HG03558 (cell line): ENCODE measurements around the gene CETN1.

ENCODE experiments used
- ATAC-seq: cut with Tn5 transposase; IDR thresholded peaks from one replicate; pipeline ENCODE4 v1.9.1; 2021; ENCODE audit warnings: moderate number of reproducible peaks; ENCODE audit not compliant: unreplicated experiment; ENCODE audit errors: extremely low read depth

Gene CETN1

DNA sequence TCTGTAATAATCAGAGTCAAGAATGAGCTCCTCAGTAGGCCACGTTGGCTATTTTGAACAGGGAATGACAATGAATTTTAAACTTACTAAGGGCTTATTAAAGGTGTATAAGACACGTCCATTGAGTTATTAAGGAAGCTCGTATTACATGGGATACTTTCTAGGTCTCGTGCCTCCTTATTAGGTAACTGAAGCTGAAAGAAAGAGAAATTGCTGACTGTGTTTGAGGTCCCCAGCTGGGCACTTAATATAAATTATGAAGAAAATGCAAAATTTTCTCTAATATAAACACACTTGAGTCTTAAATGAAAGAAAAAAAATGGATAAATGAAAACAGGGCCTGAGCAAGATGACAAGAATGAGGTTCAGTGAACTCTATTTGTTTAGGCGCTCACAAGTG is 38.4 kb downstream of the CETN1 start:
- no peak for ATAC-seq

DNA sequence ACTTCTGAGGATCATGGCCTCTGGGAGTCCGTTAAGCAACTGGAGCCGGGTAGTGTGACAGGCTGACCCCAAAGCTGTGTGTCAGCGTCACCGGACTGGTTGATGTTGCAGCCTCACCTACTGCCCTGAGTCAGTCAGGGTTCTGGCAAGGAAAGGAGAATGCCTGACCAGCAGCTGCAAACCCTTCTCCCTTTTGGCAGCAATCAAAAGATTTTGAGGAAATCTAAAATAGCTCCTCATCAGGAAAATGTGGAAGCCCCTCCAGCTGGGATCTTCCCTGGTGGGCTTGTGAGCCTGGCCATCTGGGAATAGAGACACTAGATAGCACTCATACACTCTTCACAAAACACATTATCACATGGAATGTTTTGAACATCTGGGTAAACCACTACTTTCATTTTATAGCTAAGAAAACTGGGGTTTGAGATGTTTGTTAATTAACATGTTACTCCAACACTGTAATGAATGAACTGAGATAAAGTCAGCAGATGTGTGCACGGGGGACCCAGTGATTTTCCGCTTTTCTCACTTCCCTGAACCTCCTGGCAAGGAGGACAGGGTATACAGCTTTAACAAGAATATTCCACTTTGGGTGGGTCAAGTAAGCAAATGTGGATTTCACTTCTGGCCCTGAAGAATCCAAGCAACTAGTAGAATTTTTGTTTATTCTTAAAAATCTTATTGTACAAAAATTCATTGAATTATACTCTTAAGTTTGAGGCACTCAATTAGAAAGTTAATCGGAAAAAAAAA is 41.3 kb downstream of the CETN1 start:
- no peak for ATAC-seq

DNA sequence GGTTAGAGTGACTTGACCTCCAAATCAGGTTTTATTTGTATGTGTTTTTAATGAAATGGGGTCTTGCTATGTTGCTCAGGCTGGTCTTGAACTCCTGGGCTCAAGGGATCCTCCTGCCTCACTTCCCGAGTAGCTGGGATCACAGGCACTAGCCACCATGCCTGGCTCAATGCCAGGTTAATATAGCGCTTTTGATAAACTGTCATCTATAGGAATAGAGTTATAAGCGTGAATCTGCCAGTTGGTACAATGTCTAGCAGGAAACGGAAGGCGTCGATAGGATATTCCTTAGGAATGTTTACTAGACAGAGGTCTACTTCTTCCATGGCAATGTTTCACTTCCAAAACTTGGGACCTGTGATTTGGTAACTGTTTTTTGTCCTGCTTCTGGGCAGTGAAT is 42.1 kb downstream of the CETN1 start:
- no peak for ATAC-seq

DNA sequence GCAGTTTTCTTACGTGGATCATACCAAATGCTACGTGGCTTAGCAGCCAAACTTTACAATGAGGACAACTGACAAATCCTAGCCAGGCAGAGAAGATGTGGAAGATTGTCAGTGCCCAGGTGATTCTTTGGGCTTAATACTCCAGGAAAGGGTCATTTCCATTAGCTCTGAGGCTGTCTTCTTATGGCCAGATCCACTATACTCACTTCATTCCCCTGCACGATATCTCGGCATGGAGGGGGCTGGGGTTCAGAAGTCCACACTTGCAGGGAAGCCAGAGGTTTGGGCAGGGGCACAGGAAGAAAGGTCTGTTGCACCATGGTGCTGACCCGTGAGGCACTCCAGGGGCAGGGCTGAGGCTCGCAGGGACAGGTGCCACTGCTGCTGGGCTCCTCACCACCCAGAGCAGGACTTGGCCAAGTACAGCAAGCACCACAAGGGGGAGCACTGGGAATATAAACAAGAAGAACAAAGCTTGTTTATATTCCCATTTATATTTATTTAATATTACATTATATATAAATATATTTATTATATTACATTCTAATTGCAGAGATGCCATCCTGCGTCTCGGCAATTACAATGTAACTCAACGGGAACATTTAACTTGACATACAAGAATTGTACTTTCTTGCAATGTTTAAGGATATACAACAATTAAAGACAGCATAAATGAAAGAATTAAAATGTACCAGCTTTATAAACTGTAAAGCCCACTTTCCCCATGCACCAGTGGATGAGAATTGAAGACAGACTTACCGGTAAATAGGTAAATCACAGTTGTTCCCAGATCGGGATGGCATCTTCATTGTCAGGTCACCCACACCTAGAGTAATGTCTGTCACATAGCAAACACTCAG is 43.8 kb downstream of the CETN1 start:
- no peak for ATAC-seq

DNA sequence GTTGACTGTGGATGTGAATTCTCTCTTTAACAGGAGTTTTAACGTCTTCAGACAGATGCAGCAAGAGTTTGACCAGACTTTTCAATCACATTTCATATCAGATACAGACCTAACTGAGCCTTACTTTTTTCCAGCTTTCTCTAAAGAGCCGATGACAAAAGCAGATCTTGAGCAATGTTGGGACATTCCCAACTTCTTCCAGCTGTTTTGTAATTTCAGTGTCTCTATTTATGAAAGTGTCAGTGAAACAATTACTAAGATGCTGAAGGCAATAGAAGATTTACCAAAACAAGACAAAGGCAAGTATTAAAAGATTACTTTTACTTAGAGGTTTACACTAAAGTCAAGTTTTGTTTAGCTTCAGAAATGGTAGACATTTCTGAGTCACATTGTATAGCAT is 47.1 kb downstream of the CETN1 start:
- ATAC-seq = no peak

DNA sequence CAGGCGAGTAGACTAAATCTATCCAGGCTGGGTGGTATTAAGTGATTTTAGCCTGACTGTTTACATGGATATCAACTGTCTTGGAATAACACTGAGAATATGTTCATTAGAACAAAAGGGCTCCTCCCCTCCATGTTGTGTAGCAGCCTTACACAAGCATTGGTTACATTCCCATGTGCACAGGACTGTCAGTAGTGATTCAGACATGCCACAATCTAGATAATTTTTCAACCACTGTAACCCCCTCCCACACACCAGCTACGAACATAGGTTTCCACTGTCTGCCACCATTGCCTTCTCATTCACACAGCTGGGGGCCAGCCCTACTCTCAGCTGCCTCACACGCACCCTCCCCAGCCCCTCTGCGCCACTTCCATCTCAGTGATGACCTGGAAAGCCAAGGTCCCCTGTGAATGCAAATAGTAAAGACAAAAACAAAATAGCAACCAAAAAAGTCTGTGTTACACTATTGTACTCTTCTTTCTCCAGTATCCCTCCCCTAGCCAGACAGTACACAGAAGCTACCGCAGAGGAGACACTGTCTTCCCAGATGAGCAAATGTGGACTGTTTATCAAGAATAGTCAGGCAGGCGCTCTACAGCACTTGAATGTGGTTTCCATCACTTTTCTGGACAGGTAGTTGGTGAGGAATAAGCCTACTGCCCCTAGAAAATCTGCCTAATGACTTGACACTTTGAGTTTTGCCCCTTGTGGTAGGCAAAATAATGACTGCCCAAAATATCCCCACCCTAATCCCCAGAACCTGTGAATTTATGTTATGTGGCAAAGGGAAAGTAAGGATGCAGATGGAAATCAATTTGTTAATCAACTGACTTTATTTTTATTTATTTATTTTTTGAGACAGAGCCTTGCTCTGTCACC is 49.3 kb downstream of the CETN1 start:
- ATAC-seq = no peak

DNA sequence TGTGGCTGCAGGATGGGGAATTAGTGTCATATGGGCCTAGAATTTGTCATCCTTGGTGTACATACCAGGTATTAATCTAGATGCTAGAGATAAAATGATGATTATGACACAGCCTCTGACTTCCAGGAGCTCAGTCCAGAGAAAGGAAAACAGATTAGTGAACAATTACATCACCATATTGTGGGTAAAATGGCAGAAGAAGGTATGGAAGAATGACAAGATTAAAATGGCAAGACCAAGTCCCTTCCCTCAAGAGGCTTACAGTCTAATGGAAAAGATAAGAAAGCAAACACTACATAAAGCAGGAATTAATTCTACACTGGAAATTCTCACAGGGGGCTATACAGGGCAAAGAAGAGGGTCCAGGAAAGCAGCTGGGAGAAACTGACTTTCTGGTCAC is 51.4 kb downstream of the CETN1 start:
- ATAC-seq = no peak
